Body of pancreas (tissue), 4 donors: Measurements from ENCODE around the gene STAT4. TPM values are rescaled to one million over a fixed set of nuclear protein-coding genes. Genes with fewer than 3 reads are reported as not detected.

Experiments
- ATAC-seq: fragments of 150-250 bp; one replicate; pipeline ENCODE4 v1.9.1; 2016
- DNase-seq, 4 donors: peaks; one replicate each; pipeline ENCODE4 v3.0.0-alpha.2; 2019
- H3K27ac ChIP-seq, 4 donors: fragments of 200-600 bp; sonication (generic); 1 replicate in 3 of 4; 2 replicates in 1 of 4; pipeline versions ENCODE4 v1.5.1 to v1.6.1; 2016 to 2019; ENCODE audit warnings: mild to moderate bottlenecking in 1 of 4, mixed read lengths in 1 of 4, moderate library complexity in 1 of 4
- H3K27me3 ChIP-seq, 2 donors: fragments of 200-600 bp; sonication (generic); one replicate each; pipeline ENCODE4 v1.6.0; 2016; ENCODE audit warnings: mild to moderate bottlenecking in 1 of 2
- H3K36me3 ChIP-seq, 2 donors: fragments of 200-600 bp; sonication (generic); replicated peaks in 1 of 2; 2 replicates each; pipeline ENCODE4 v1.5.1; 2016; ENCODE audit warnings: low read depth in 2 of 2; ENCODE audit not compliant: insufficient read depth in 1 of 2
- H3K4me1 ChIP-seq: fragments of 200-600 bp; sonication (generic); one replicate; pipeline ENCODE4 v1.6.0; 2016
- H3K4me3 ChIP-seq, 2 donors: fragments of 200-600 bp; sonication (generic); 1 replicate in 1 of 2; 2 replicates in 1 of 2; pipeline ENCODE4 v1.5.1; 2016 to 2019
- H3K9me3 ChIP-seq, 3 donors: fragments of 200-600 bp; sonication (generic); 1 replicate in 2 of 3; 2 replicates in 1 of 3; pipeline ENCODE4 v1.5.1; 2016
- CTCF ChIP-seq, 7 experiments: fragments of 450-650 bp in 4 of 7; fragments of 200-600 bp in 3 of 7; sonication (generic) in 3 of 7; IDR thresholded peaks; one replicate each; pipeline ENCODE4 v1.5.1; 2016 to 2019; ENCODE audit warnings: antibody characterized with exemption in 7 of 7
- POLR2A ChIP-seq, 3 donors: fragments of 450-650 bp; IDR thresholded peaks; one replicate each; pipeline ENCODE4 v1.6.1; 2016; ENCODE audit warnings: antibody characterized with exemption in 3 of 3, mild to moderate bottlenecking in 2 of 3
- WGBS, 2 donors: methylation state at CpG; one replicate each; pipeline ENCODE4 v1.1.5; 2017; 5-methylcytosine and 5-hydroxymethylcytosine counted together
- intact Hi-C: fragments of 100-400 bp; cut with DNase I; formaldehyde crosslinking; loops from one replicate; pipeline ENCODE4 v1.15.1; 2023
- total RNA-seq, 2 donors: library from RNA; depleted of rRNA; stranded (reverse); fragments of >200 nt; gene quantifications; one replicate each; pipeline ENCODE4 v1.1.0, GENCODE V29; 2016

The STAT4 gene
- total RNA-seq, 2 donors from 2014 or later: 0.52 to 2.6 TPM

GRCh38 chr2:191083540-191083939 is 67.3 kb downstream of the STAT4 start:
- intact Hi-C loops: no loop called here
- ATAC-seq (no peak), DNase-seq (no peak)
- H3K36me3 ChIP-seq: no peaks in the 10 kb centered on the region
- H3K27ac ChIP-seq: no peak overlapping the region
- TF ChIP-seq CTCF (IDR thresholded peaks at IDR 0.05) (no peak), POLR2A (IDR thresholded peaks at IDR 0.05) (no peak)
- 82 to 90% methylated on average over 3 of the region's 3 CpGs for WGBS, 2 donors
- H3K9me3 ChIP-seq: no peaks in the 10 kb centered on the region
- no peaks in the 10 kb centered on the region for H3K27me3 ChIP-seq
- H3K4me3 ChIP-seq: no peak overlapping the region
- H3K4me1 ChIP-seq: no peaks in the 10 kb centered on the region

- Histone ChIP-seq H3K36me3 (no peaks in the 10 kb centered on the region), H3K27me3 (no peaks in the 10 kb centered on the region), H3K4me1 (no peaks in the 10 kb centered on the region), H3K27ac (no peak overlapping the region), H3K4me3 (no peak overlapping the region), H3K9me3 (no peaks in the 10 kb centered on the region)
- TF ChIP-seq CTCF (IDR thresholded peaks at IDR 0.05) (no peak), POLR2A (IDR thresholded peaks at IDR 0.05) (no peak)
- 53 to 68% methylated on average over 2 of the region's 2 CpGs for WGBS, 2 donors
- intact Hi-C loops: no loop called here
- DNase-seq (no peak), ATAC-seq (no peak)
Observed at GRCh38 chr2:191082321-191082720, 68.5 kb downstream of the STAT4 start.

GRCh38 chr2:191081411-191082155 is 69.2 kb downstream of the STAT4 start:
- Histone ChIP-seq H3K9me3 (no peaks in the 10 kb centered on the region), H3K4me1 (no peaks in the 10 kb centered on the region), H3K27me3 (no peaks in the 10 kb centered on the region), H3K4me3 (no peak overlapping the region), H3K36me3 (no peaks in the 10 kb centered on the region), H3K27ac (no peak overlapping the region)
- intact Hi-C loops: no loop called here
- no peak for DNase-seq
- ATAC-seq: no peak
- TF ChIP-seq CTCF (IDR thresholded peaks at IDR 0.05): no peak
- no peak for TF ChIP-seq POLR2A (IDR thresholded peaks at IDR 0.05)
- WGBS, 2 donors: 45 to 71% methylated on average over 3 of the region's 3 CpGs

- TF ChIP-seq POLR2A (IDR thresholded peaks at IDR 0.05) (no peak), CTCF (IDR thresholded peaks at IDR 0.05) (no peak)
- intact Hi-C loops: no loop called here
- Histone ChIP-seq H3K9me3 (no peaks in the 10 kb centered on the region), H3K4me1 (no peaks in the 10 kb centered on the region), H3K27ac (no peak overlapping the region), H3K36me3 (no peaks in the 10 kb centered on the region), H3K27me3 (no peaks in the 10 kb centered on the region), H3K4me3 (no peak overlapping the region)
- DNase-seq (no peak), ATAC-seq (no peak)
- WGBS, 2 donors: 78% methylated on average over 3 of the region's 3 CpGs
Observed at GRCh38 chr2:191078165-191078867, 72.5 kb downstream of the STAT4 start.
